GM18517 (cell line): Measurements from ENCODE around the gene VEGFB.

Source experiments
- ATAC-seq: cut with Tn5 transposase; IDR thresholded peaks from one replicate; pipeline ENCODE4 v1.9.1; 2021; ENCODE audit warnings: mild to moderate bottlenecking, moderate library complexity; ENCODE audit not compliant: unreplicated experiment

Gene VEGFB

GRCh38 chr11:64230171-64230984 lies 4.0 kb upstream of the VEGFB start, which contains the start of gene DNAJC4:
DNAJC4 (plus strand) TSS chr11:64230548; CDS start chr11:64230855, 307 bp downstream.
- no peak for ATAC-seq

GRCh38 chr11:64230985-64231365 lies 3.4 kb upstream of the VEGFB start:
- ATAC-seq, result no peak

- no peak for ATAC-seq
Measured at GRCh38 chr11:64231546-64231945, 2.8 kb upstream of the VEGFB start.

GRCh38 chr11:64232182-64232966 lies 2.0 kb upstream of the VEGFB start:
- no peak for ATAC-seq

- ATAC-seq, result no peak
Measured at GRCh38 chr11:64232967-64233315, 1.4 kb upstream of the VEGFB start.

GRCh38 chr11:64234647-64235379 lies 429 bp downstream of the VEGFB start:
- ATAC-seq, result no peak

GRCh38 chr11:64235437-64236161 lies 1.2 kb downstream of the VEGFB start:
- ATAC-seq, result no peak

GRCh38 chr11:64237484-64237951 lies 3.1 kb downstream of the VEGFB start:
- ATAC-seq, result no peak

- ATAC-seq, result no peak
Measured at GRCh38 chr11:64238076-64238475, 3.7 kb downstream of the VEGFB start.

- ATAC-seq, result no peak
Measured at GRCh38 chr11:64238999-64239398, 4.6 kb downstream of the VEGFB start.

GRCh38 chr11:64239662-64240434 lies 5.5 kb downstream of the VEGFB start:
- peak; percentile 18 for ATAC-seq

GRCh38 chr11:64240435-64241240 lies 6.3 kb downstream of the VEGFB start, which contains the start of gene FKBP2:
FKBP2 (plus strand) TSS chr11:64241095; CDS start chr11:64242388, 1,293 bp downstream.
- ATAC-seq, result peak; percentile 47

GRCh38 chr11:64241241-64241490 lies 6.8 kb downstream of the VEGFB start:
- ATAC-seq, result peak; percentile 53

- ATAC-seq, result peak; percentile 4
Measured at GRCh38 chr11:64241491-64242374, 7.3 kb downstream of the VEGFB start.

GRCh38 chr11:64243236-64243854 lies 9.0 kb downstream of the VEGFB start:
- ATAC-seq, result no peak

GRCh38 chr11:64244107-64244506 lies 9.7 kb downstream of the VEGFB start:
- ATAC-seq, result no peak

- ATAC-seq, result no peak
Measured at GRCh38 chr11:64244966-64245365, 10.6 kb downstream of the VEGFB start.

- no peak for ATAC-seq
Measured at GRCh38 chr11:64245401-64245796, 11.0 kb downstream of the VEGFB start.
